Measurements from ENCODE around the gene ZNF391.

The ZNF391 gene

GRCh38 chr6:27433714-27434113 lies 45.2 kb downstream of the ZNF391 start:
- DNase-seq (no peak), ATAC-seq (replicated peaks) (no peak)
- no peak overlapping the region for H3K27ac Mint-ChIP-seq
- H3K4me3 Mint-ChIP-seq: no peak overlapping the region
- no peaks in the 10 kb centered on the region for H3K4me1 Mint-ChIP-seq (ENCODE audit: low read depth in 2 of 2)
- H3K27me3 Mint-ChIP-seq: peaks cover 6 to 8% of the 10 kb centered on the region in 2 donors
- no peaks in the 10 kb centered on the region for H3K36me3 Mint-ChIP-seq (ENCODE audit: insufficient read depth)
- peaks cover 6% of the 10 kb centered on the region in 2 donors for H3K9me3 Mint-ChIP-seq

GRCh38 chr6:27439371-27439770 lies 50.8 kb downstream of the ZNF391 start:
- Mint-ChIP-seq H3K4me1 (ENCODE audit: low read depth in 2 of 2) (no peaks in the 10 kb centered on the region), H3K4me3 (no peak overlapping the region), H3K36me3 (ENCODE audit: insufficient read depth) (no peaks in the 10 kb centered on the region), H3K27ac (no peak overlapping the region), H3K27me3 (peaks cover 6 to 8% of the 10 kb centered on the region in 2 donors), H3K9me3 (peaks cover 2 to 6% of the 10 kb centered on the region in 2 donors)
- no peak for ATAC-seq (replicated peaks)
- DNase-seq: no peak

- no peaks in the 10 kb centered on the region for H3K4me1 Mint-ChIP-seq (ENCODE audit: low read depth in 2 of 2)
- no peak for DNase-seq
- H3K27ac Mint-ChIP-seq: no peak overlapping the region
- no peak overlapping the region for H3K4me3 Mint-ChIP-seq
- no peak for ATAC-seq (replicated peaks)
- peaks cover under 1 to 3% of the 10 kb centered on the region in 2 donors for H3K27me3 Mint-ChIP-seq
- H3K9me3 Mint-ChIP-seq: peaks cover 4 to 7% of the 10 kb centered on the region in 2 donors
- no peaks in the 10 kb centered on the region for H3K36me3 Mint-ChIP-seq (ENCODE audit: insufficient read depth)
These were observed 52.4 kb downstream of the ZNF391 start for GRCh38 chr6:27441001-27441400.

- no peak for DNase-seq
- no peaks in the 10 kb centered on the region for H3K36me3 Mint-ChIP-seq (ENCODE audit: insufficient read depth)
- ATAC-seq (replicated peaks): no peak
- no peaks in the 10 kb centered on the region for H3K27me3 Mint-ChIP-seq
- no peak overlapping the region for H3K4me3 Mint-ChIP-seq
- H3K27ac Mint-ChIP-seq: no peak overlapping the region
- peaks cover 4 to 8% of the 10 kb centered on the region in 2 donors for H3K9me3 Mint-ChIP-seq
- H3K4me1 Mint-ChIP-seq (ENCODE audit: low read depth in 2 of 2): no peaks in the 10 kb centered on the region
These were observed 54.4 kb downstream of the ZNF391 start for GRCh38 chr6:27442932-27443331.

GRCh38 chr6:27448456-27448855 lies 59.9 kb downstream of the ZNF391 start:
- H3K9me3 Mint-ChIP-seq: peaks cover 8 to 22% of the 10 kb centered on the region in 2 donors

GRCh38 chr6:27451660-27452390 lies 63.3 kb downstream of the ZNF391 start:
- no peaks in the 10 kb centered on the region for H3K4me1 Mint-ChIP-seq (ENCODE audit: low read depth in 2 of 2)
- no peak for DNase-seq
- no peaks in the 10 kb centered on the region for H3K27me3 Mint-ChIP-seq
- peaks cover 52% of the 10 kb centered on the region for H3K36me3 Mint-ChIP-seq (ENCODE audit: insufficient read depth)
- no peak overlapping the region for H3K4me3 Mint-ChIP-seq
- no peak for ATAC-seq (replicated peaks)
- peaks cover 16 to 30% of the 10 kb centered on the region in 2 donors for H3K9me3 Mint-ChIP-seq
- no peak overlapping the region for H3K27ac Mint-ChIP-seq

More at GRCh38 chr6:27448456-27448855, 59.9 kb downstream of the ZNF391 start:
- Mint-ChIP-seq H3K27me3 (no peaks in the 10 kb centered on the region), H3K4me3 (no peak overlapping the region), H3K36me3 (ENCODE audit: insufficient read depth) (peaks cover 18% of the 10 kb centered on the region), H3K27ac (no peak overlapping the region), H3K4me1 (ENCODE audit: low read depth in 2 of 2) (no peaks in the 10 kb centered on the region)
- no peak for ATAC-seq (replicated peaks)
- no peak for DNase-seq

- Mint-ChIP-seq H3K9me3 (peaks cover 16 to 30% of the 10 kb centered on the region in 2 donors), H3K27me3 (no peaks in the 10 kb centered on the region), H3K27ac (no peak overlapping the region), H3K4me3 (no peak overlapping the region), H3K4me1 (ENCODE audit: low read depth in 2 of 2) (no peaks in the 10 kb centered on the region), H3K36me3 (ENCODE audit: insufficient read depth) (peaks cover 59% of the 10 kb centered on the region)
- DNase-seq: no peak
- no peak for ATAC-seq (replicated peaks)
These were observed 63.9 kb downstream of the ZNF391 start for GRCh38 chr6:27452496-27452897.
